Activated CD8-positive, alpha-beta T cell treated with anti-CD3 and anti-CD28 coated beads for 36 hours (primary cell): ENCODE results near the gene COPB1. TPM values are rescaled to one million over a fixed set of nuclear protein-coding genes. Genes with fewer than 3 reads are reported as not detected.

Experiments
- ATAC-seq: fragments of 200-7000 bp; cut with Tn5 transposase; one replicate; pipeline ENCODE4 v1.10.0; 2021; ENCODE audit warnings: mild to moderate bottlenecking, moderate library complexity
- CTCF ChIA-PET: fragments of 350-600 bp; sonication (Branson Sonifier 250); formaldehyde crosslinking; loops from one replicate; lab custom pipeline; 2021; ENCODE audit warnings: antibody characterized with exemption; lab: Charles Lee
- POLR2A ChIA-PET: fragments of 350-600 bp; sonication (Branson Sonifier 250); formaldehyde crosslinking; loops from one replicate; lab custom pipeline; 2021; ENCODE audit warnings: antibody characterized with exemption; lab: Charles Lee
- DNase-seq: peaks from one replicate; pipeline ENCODE4 v3.0.0-alpha.2; 2020
- H3K27ac Mint-ChIP-seq: one replicate; pipeline ENCODE4 v1.8.0; 2021; ENCODE audit warnings: mild to moderate bottlenecking, mixed read lengths
- H3K27me3 Mint-ChIP-seq: one replicate; pipeline ENCODE4 v1.8.0; 2021; ENCODE audit warnings: mixed read lengths
- H3K36me3 Mint-ChIP-seq: one replicate; pipeline ENCODE4 v1.8.0; 2021; ENCODE audit warnings: low read depth, mixed read lengths
- H3K4me1 Mint-ChIP-seq: one replicate; pipeline ENCODE4 v1.8.0; 2021; ENCODE audit warnings: low read depth, mixed read lengths
- H3K4me3 Mint-ChIP-seq: one replicate; pipeline ENCODE4 v1.8.0; 2021; ENCODE audit warnings: mild to moderate bottlenecking, moderate library complexity, mixed read lengths
- H3K9me3 Mint-ChIP-seq: one replicate; pipeline ENCODE4 v1.8.0; 2021; ENCODE audit warnings: mixed read lengths
- CTCF ChIP-seq: fragments of 200-600 bp; IDR thresholded peaks from one replicate; pipeline ENCODE4 v1.8.0; 2022; ENCODE audit warnings: antibody characterized with exemption, mild to moderate bottlenecking
- intact Hi-C: fragments of 100-400 bp; cut with micrococcal nuclease; formaldehyde crosslinking; loops from one replicate; pipeline ENCODE4 v1.10.0; 2022
- total RNA-seq, 2 experiments: library from RNA; stranded (reverse); gene quantifications; one replicate each; pipeline ENCODE4 v1.2.3, GENCODE V29; 2021

The COPB1 gene
- total RNA-seq, 2 experiments from 2014 or later, result 90.9 to 93.5 TPM

DNA sequence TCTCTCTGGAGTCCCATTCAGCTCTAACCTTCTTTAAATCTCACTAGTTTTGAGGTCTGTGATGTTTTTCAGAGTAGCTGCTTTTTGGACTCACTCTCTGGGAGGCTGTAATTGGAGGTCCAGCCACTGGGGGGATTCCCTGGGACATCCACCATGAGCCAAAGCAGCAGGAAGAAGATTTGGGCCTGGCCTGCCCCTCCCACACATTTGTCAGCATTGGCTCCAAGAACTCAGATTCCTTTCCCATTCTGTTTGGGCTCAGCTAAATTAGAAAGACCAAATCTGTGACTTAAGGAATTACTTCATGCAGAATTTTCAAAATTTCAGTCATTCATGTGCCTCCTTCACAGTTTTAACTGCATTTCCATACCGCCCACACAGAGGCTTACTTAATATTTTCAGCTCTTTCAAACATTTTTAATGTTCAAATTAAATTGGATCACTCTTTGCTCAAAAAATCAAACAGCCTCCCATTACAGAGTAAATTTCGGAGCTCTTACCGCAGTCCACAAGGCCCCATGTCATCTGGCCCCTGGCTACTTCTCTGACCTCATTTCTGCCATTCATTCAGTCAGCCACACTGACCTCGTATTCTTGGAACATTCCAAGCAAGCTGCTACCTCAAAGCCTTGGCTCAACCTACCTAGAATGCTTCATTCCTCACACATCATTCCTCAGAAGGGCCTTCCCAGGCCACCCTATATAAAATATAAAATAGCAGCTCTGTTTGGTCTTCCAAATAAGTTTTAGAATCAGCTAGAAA lies 86.1 kb downstream of the COPB1 start:
- H3K4me3 Mint-ChIP-seq, result no peak overlapping the region

GRCh38 chr11:14411818-14412217 lies 87.8 kb downstream of the COPB1 start:
- ATAC-seq (no peak), DNase-seq (no peak)
- intact Hi-C loops, result no loop called here
- CTCF ChIA-PET, result interaction anchor here (2.6 to 8.9 kb wide), 3 partner anchors 38 to 109 kb away, joined by 8 to 90 read pairs (median 27); no protein-coding TSS in a partner anchor
- TF ChIP-seq CTCF, result no peak
- Mint-ChIP-seq H3K27me3 (no peaks in the 10 kb centered on the region), H3K36me3 (no peaks in the 10 kb centered on the region), H3K4me1 (peaks cover 58% of the 10 kb centered on the region), H3K9me3 (no peaks in the 10 kb centered on the region), H3K4me3 (no peak overlapping the region), H3K27ac (no peak overlapping the region)
- POLR2A ChIA-PET, result interaction anchor here (1.3 kb wide), 1 partner anchor 41 kb away, joined by 3 read pairs; no protein-coding TSS in a partner anchor

More for the DNA sequence above, 86.1 kb downstream of the COPB1 start:
- DNase-seq, result peak; percentile 62
- no peak for ATAC-seq
- no peaks in the 10 kb centered on the region for H3K9me3 Mint-ChIP-seq
- H3K27ac Mint-ChIP-seq, result peak overlapping the region; percentile 87
- intact Hi-C loops, result no loop called here
- H3K27me3 Mint-ChIP-seq, result no peaks in the 10 kb centered on the region
- peak; percentile 56 for TF ChIP-seq CTCF
- H3K4me1 Mint-ChIP-seq, result peaks cover 71% of the 10 kb centered on the region
- ChIA-PET CTCF (interaction anchor here (0.8 to 8.9 kb wide), 17 partner anchors 9 to 111 kb away, joined by 3 to 90 read pairs (median 4); no protein-coding TSS in a partner anchor), POLR2A (interaction anchor here (0.9 to 1.3 kb wide), 3 partner anchors 38 to 109 kb away, joined by 3 read pairs; no protein-coding TSS in a partner anchor)
- H3K36me3 Mint-ChIP-seq, result no peaks in the 10 kb centered on the region

DNA sequence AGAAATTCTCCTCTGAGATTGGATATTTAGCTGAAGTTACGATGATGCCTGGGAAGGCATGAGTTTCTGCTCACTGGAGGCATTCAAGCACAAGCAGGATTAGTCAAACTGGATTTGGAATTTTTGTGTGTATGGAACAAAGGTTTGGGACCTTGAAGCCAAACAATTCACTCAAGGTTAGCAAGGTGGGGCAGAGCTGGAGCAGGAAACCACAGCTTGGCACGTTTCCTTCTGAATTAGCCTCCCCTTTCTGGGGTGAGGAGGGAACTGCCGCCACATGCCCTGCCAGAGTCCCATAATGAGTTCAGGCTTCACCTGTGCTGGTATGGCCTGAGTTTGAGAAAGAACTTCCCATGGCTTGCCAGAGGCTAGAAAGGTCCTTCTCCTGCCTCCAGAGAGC lies 89.7 kb downstream of the COPB1 start:
- ChIA-PET POLR2A (no interaction called here), CTCF (interaction anchor here (1.1 to 1.8 kb wide), 4 partner anchors 8 to 110 kb away, joined by 4 read pairs; no protein-coding TSS in a partner anchor)
- DNase-seq (no peak), ATAC-seq (no peak)
- H3K9me3 Mint-ChIP-seq, result no peaks in the 10 kb centered on the region
- peaks cover 40% of the 10 kb centered on the region for H3K4me1 Mint-ChIP-seq
- H3K36me3 Mint-ChIP-seq, result no peaks in the 10 kb centered on the region
- H3K27ac Mint-ChIP-seq, result no peak overlapping the region
- no peak overlapping the region for H3K4me3 Mint-ChIP-seq
- TF ChIP-seq CTCF, result no peak
- no peaks in the 10 kb centered on the region for H3K27me3 Mint-ChIP-seq
- intact Hi-C loops, result no loop called here

GRCh38 chr11:14408612-14409011 lies 91.0 kb downstream of the COPB1 start:
- DNase-seq, result no peak
- CTCF ChIA-PET, result interaction anchor here (1.6 to 1.8 kb wide), 2 partner anchors 10 to 108 kb away, joined by 4 to 7 read pairs; no protein-coding TSS in a partner anchor
- H3K27ac Mint-ChIP-seq, result no peak overlapping the region
- no peaks in the 10 kb centered on the region for H3K36me3 Mint-ChIP-seq
- peaks cover 29% of the 10 kb centered on the region for H3K4me1 Mint-ChIP-seq
- H3K4me3 Mint-ChIP-seq, result no peak overlapping the region
- no peak for ATAC-seq
- TF ChIP-seq CTCF, result no peak
- no peaks in the 10 kb centered on the region for H3K27me3 Mint-ChIP-seq
- intact Hi-C loops, result no loop called here
- no peaks in the 10 kb centered on the region for H3K9me3 Mint-ChIP-seq
- POLR2A ChIA-PET, result no interaction called here

Other genes starting within 250 kb of the COPB1 start
- gene RRAS2, start 140.6 kb downstream of the COPB1 start, total RNA-seq, result 10 to 100 TPM; 87.9 to 92.0 TPM
- gene PSMA1, start 20.6 kb upstream of the COPB1 start, total RNA-seq, result 100 to 1,000 TPM; 329 to 338 TPM
- gene PDE3B, start 144.0 kb upstream of the COPB1 start, total RNA-seq, result 10 to 100 TPM; 42.3 to 43.1 TPM